HG03095 (cell line): Measurements from ENCODE around the gene VAPB.

ENCODE experiments used
- ATAC-seq: cut with Tn5 transposase; IDR thresholded peaks from one replicate; pipeline ENCODE4 v1.9.1; 2021; ENCODE audit warnings: moderate library complexity; ENCODE audit not compliant: unreplicated experiment

Gene VAPB

GRCh38 chr20:58458342-58459057, 69.5 kb downstream of the VAPB start:
- ATAC-seq, result peak; percentile 96

GRCh38 chr20:58459058-58459750, 70.2 kb downstream of the VAPB start:
- peak; percentile 18 for ATAC-seq

- ATAC-seq, result no peak
Observed at GRCh38 chr20:58461104-58461503, 72.1 kb downstream of the VAPB start.

GRCh38 chr20:58461899-58462298, 72.9 kb downstream of the VAPB start:
- ATAC-seq, result no peak

- ATAC-seq, result no peak
Observed at GRCh38 chr20:58463256-58463655, 74.2 kb downstream of the VAPB start.

GRCh38 chr20:58464838-58465237, 75.8 kb downstream of the VAPB start:
- no peak for ATAC-seq

- ATAC-seq, result no peak
Observed at GRCh38 chr20:58466095-58466708, 77.2 kb downstream of the VAPB start.

GRCh38 chr20:58466729-58467571, 77.9 kb downstream of the VAPB start:
- ATAC-seq, result no peak

GRCh38 chr20:58467572-58468527, 78.8 kb downstream of the VAPB start:
- no peak for ATAC-seq

GRCh38 chr20:58469616-58470015, 80.6 kb downstream of the VAPB start:
- ATAC-seq, result no peak

GRCh38 chr20:58470336-58471192, 81.5 kb downstream of the VAPB start:
- ATAC-seq, result no peak

GRCh38 chr20:58471193-58472164, 82.5 kb downstream of the VAPB start:
- ATAC-seq, result no peak

- no peak for ATAC-seq
Observed at GRCh38 chr20:58472273-58473018, 83.4 kb downstream of the VAPB start.

- no peak for ATAC-seq
Observed at GRCh38 chr20:58473453-58474425, 84.7 kb downstream of the VAPB start.

- no peak for ATAC-seq
Observed at GRCh38 chr20:58475466-58475865, 86.4 kb downstream of the VAPB start.

GRCh38 chr20:58478141-58478805, 89.2 kb downstream of the VAPB start:
- ATAC-seq, result no peak
